Measurements from ENCODE around the gene CEBPB.
A peak's percentile ranks its signal among the peaks of the same experiment; 100 is the strongest.
"Not testable (repeated sequence)": the region's sequence is repeated elsewhere in the genome, so short reads cannot be mapped to it uniquely, and the experiment has no call there.

CEBPB gene

GRCh38 chr20:50170549-50171220 lies 19.9 kb upstream of the CEBPB start:
- DNase-seq: no peak

DNA sequence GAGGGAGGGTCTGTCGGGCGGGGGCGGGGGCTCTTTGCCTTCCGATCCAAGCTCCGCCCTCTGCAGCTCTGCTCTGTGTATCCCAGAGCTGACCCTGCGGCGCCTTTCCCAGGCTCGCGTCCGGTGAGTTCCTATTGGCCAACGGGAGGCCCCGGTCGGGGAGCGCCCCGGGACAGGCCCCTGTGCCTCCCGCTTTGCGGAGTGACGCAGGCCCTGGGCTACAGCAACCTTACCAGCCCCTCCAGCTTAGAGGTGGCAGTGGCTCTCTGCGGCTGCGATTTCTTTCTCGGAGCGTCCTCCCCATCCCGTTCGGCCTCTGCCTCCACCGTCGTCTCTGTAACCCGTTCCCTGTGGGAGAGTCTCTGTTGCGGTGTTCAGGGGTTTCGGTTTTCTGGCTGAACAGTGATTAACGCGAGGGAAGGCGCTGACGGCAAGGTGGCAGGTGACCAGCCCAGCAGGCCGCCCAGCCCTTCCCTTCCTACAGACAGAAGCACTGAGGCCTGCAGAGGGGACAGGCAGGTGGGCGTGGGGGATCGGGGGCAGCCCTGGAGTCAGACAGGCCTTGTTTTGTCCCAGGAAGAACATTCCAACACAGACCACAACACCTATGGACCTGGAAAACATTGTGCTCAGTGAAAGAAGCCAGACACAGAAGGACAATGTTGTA lies 18.1 kb upstream of the CEBPB start:
- no peak for DNase-seq

GRCh38 chr20:50174456-50174855 lies 16.2 kb upstream of the CEBPB start:
- DNase-seq: no peak

- no peak for DNase-seq
These were observed 14.4 kb upstream of the CEBPB start for GRCh38 chr20:50175938-50176933.

GRCh38 chr20:50178672-50179071 lies 12.0 kb upstream of the CEBPB start:
- not testable (repeated sequence) for DNase-seq

- no peak for DNase-seq
These were observed 9.3 kb upstream of the CEBPB start for GRCh38 chr20:50181344-50181743.

GRCh38 chr20:50182346-50182745 lies 8.3 kb upstream of the CEBPB start:
- DNase-seq: no peak

DNA sequence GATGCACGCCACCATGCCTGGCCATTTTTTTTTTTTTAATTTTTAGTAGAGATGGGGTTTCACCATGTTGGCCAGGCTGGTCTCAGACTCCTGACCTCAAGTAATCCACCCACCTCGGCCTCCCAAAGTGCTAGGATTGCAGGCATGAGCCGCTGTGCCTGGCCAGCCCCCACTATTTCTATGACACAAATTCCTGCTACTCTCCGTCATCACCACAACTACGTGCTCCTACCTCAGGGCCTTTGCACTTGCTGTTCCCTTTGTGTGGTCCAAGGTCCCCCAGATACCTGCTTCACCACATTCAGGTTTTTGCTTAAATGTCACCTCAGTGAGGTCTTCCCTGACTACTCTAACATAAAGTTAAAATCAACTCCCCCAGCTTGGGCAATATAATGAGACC lies 5.2 kb upstream of the CEBPB start:
- DNase-seq: no peak

DNA sequence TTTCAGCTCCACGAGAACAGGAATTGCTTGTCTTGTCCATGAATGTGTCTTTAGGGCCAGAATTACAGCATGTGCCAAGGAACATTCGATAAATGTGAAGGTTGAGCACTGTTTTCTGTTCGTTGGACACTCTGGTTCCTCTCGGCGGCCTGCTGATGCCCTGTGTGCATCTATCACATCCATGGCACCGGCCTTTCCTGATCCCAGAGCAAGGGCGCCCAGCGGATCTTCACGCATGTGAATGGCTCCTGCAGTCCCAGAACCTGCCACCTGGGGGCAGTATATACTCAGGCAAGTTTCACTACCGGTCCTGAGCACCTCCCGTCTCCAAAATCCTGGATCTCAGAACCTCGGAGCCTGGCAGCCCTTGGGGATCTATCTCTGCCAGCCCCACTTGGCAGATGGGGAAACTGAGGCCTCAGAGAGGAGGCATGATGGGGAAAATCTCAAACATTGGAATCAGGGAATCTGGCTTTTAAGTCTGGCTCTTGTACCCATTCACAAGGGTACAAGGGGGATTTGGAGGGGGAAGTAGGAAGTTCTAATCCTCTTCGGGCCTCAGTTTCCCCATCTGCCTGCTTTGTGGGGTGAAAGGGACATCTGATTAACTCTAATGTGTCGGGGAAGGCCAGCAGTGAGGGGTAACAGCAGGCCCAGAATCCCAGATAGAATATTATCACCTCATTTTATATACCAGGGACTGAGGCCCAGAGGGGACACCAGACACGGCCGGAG lies 4.3 kb upstream of the CEBPB start:
- DNase-seq: peak; percentile 90

GRCh38 chr20:50186987-50187402 lies 3.6 kb upstream of the CEBPB start:
- DNase-seq: no peak

- DNase-seq: no peak
These were observed 3.1 kb upstream of the CEBPB start for GRCh38 chr20:50187403-50188051.

GRCh38 chr20:50188287-50188688 lies 2.3 kb upstream of the CEBPB start:
- DNase-seq: no peak

DNA sequence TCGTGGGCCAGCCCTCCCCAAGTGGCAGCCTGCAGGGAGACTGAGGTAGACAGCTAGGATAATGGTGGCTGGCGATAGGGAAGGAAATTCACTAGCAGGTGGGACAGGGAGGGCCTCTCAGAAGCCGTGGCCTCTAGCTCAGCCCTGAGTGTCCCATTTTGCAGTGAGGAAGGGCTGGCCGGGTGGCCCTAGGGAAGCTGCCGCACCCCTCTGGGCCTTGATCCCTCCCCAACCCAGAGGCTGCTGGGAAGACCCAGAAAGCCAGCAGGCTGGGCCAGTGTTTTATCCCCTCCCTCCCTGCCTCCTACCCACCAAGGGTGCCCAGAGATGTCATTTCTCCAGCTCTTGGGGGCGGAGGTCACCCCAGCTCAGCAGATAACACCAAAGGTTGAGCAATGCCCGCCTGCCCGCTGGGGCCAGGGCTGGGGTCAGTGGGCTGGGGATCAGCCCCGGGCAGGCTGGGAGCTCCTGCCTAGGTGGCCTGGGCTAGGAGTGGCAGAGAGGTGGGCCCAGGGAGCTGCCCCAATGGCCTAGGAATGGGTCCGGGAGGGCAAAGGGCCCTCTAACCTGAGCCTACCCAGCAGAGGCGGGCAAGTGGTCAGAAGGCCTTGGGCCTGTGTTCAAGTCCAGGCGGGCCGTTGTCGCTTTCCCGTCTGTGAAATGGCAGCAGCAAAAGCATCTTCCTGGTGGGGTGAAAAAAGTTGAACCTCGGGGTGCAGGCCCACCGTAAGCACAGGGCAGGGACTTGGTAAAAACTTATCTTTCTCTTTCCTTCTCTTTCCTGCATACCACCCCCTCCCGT lies 1.6 kb upstream of the CEBPB start:
- DNase-seq: peak; percentile 42

- peak; percentile 57 for DNase-seq
These were observed 864 bp upstream of the CEBPB start for GRCh38 chr20:50189681-50190250.

DNA sequence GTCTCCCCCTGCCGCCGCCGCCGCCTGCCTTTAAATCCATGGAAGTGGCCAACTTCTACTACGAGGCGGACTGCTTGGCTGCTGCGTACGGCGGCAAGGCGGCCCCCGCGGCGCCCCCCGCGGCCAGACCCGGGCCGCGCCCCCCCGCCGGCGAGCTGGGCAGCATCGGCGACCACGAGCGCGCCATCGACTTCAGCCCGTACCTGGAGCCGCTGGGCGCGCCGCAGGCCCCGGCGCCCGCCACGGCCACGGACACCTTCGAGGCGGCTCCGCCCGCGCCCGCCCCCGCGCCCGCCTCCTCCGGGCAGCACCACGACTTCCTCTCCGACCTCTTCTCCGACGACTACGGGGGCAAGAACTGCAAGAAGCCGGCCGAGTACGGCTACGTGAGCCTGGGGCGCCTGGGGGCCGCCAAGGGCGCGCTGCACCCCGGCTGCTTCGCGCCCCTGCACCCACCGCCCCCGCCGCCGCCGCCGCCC lies 474 bp downstream of the CEBPB start:
- DNase-seq: peak; percentile 69

- DNase-seq: peak; percentile 70
These were observed 1.1 kb downstream of the CEBPB start for GRCh38 chr20:50191544-50192363.

DNA sequence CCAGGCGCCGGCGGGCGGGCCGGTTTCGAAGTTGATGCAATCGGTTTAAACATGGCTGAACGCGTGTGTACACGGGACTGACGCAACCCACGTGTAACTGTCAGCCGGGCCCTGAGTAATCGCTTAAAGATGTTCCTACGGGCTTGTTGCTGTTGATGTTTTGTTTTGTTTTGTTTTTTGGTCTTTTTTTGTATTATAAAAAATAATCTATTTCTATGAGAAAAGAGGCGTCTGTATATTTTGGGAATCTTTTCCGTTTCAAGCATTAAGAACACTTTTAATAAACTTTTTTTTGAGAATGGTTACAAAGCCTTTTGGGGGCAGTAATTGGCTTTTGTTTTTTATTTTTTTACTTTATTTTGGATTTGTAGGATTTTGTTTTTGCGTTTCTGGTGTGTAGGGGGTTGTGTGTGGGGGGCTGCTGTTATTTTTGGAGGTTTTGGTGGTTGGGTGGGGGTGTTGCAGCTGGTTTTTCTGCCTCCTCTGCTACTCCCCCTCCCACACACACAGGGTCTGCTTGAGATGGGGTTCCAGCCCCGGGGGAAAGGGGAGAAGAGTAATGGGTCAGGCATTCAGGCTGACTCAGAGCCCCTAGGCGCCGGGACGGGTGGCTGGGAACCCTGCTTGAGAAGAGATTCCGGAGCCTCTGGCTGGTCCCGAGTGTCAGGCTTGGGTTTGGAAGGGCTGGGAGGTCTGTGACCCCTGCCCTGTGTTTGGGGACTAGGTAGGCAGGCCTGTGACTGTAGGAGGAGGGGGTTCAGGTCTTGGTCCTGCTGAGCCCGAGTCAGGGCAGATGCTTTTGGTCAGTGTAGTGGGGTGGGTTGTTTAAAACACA lies 2.0 kb downstream of the CEBPB start:
- peak; percentile 96 for DNase-seq

GRCh38 chr20:50193199-50193835 lies 2.7 kb downstream of the CEBPB start:
- peak; percentile 15 for DNase-seq

Data from hematopoietic multipotent progenitor cell treated with erythropoietin and hydrocortisone succinate and interleukin-3 and kit ligand, for 6 days (in vitro differentiated cells).